Measurements from ENCODE around the gene KHDC4. TPM values are rescaled to one million over a fixed set of nuclear protein-coding genes. Genes with fewer than 3 reads are reported as not detected.

The KHDC4 gene
- total and polyA plus RNA-seq, 2 of the 13 experiments (the other 11 are each of a cell fraction or from before 2014, with no cell fraction given): 33.5 to 92.0 TPM

DNA sequence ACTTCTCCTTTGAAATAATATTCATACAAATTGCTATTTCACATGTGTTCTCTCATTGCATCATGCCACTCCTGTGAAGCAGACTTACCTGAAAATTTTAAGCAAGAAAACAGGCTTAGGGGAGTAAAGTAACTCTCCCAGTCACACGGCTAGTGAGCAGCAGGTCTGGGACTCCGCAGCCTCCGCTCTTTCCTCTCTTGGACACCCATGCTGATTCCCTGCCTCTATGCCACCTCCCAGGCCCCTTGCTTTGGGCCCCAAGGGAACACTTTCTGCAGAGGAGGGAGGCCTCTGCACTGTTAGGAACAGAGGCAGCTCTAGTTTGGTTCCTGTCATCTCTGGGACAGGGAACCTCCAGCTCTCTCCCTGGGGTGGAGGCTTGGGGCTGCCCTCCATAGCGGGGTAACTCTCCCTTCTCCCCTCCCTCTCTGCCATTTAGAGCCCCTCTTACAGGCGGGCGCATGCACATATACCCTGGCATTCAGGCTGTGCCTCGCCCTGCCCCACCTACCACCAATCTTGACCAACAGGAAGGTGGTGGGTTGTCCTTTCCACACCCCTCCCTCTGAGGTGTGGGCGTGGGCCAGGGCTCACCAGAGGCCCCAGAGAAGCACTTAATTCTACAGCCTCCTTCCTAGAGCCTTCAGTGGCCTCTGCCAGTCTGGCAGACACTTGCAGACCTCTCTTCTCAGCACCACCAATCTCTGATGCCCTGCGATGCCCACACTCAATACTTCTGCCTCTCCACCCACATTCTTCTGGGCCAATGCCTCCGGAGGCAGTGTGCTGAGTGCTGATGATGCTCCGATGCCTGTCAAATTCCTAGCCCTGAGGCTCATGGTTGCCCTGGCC, 7.0 kb upstream of the KHDC4 start, which contains the start of gene RXFP4 (continued):
- TF ChIP-seq ZFAT (CRISPR knock-in tag; conservative IDR thresholded peaks at IDR 0.05): no peak
- 0 out of 2 replicates have a peak, but pooled peaks have one; percentile 21 for TF ChIP-seq CBX5 (CRISPR knock-in tag; IDR thresholded peaks at IDR 0.05; ENCODE audit: borderline replicate concordance)
- TF ChIP-seq, protein P1, sequence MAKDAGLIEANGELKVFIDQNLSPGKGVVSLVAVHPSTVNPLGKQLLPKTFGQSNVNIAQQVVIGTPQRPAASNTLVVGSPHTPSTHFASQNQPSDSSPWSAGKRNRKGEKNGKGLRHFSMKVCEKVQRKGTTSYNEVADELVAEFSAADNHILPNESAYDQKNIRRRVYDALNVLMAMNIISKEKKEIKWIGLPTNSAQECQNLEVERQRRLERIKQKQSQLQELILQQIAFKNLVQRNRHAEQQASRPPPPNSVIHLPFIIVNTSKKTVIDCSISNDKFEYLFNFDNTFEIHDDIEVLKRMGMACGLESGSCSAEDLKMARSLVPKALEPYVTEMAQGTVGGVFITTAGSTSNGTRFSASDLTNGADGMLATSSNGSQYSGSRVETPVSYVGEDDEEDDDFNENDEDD (CRISPR knock-in tag; IDR thresholded peaks at IDR 0.05; ENCODE audit: borderline replicate concordance): no peak
- TF ChIP-seq FIP1L1 (IDR thresholded peaks at IDR 0.05; ENCODE audit: borderline replicate concordance, insufficient read depth, low read depth, low read length): no peak
- TF ChIP-seq AKAP8 (CRISPR knock-in tag; IDR thresholded peaks at IDR 0.05): no peak
- TF ChIP-seq ARNT (IDR thresholded peaks at IDR 0.05): no peak
- no peak for TF ChIP-seq TBL1XR1 (IDR thresholded peaks at IDR 0.05; ENCODE audit: borderline replicate concordance, low read length, partially characterized antibody)
- 0 out of 2 replicates have a peak, but pooled peaks have one; percentile 11 for TF ChIP-seq ZNF331 (CRISPR knock-in tag; IDR thresholded peaks at IDR 0.05)
- 0 out of 2 replicates have a peak, but pooled peaks have one; percentile 42 for TF ChIP-seq ATF7-NPFF (CRISPR knock-in tag; IDR thresholded peaks at IDR 0.05; ENCODE audit: low read depth)
- TF ChIP-seq KDM3A (CRISPR knock-in tag; IDR thresholded peaks at IDR 0.05; ENCODE audit: low read depth): no peak
- TF ChIP-seq REPIN1 (CRISPR knock-in tag; IDR thresholded peaks at IDR 0.05; ENCODE audit: borderline replicate concordance, low read depth): no peak
- TF ChIP-seq, protein P2, sequence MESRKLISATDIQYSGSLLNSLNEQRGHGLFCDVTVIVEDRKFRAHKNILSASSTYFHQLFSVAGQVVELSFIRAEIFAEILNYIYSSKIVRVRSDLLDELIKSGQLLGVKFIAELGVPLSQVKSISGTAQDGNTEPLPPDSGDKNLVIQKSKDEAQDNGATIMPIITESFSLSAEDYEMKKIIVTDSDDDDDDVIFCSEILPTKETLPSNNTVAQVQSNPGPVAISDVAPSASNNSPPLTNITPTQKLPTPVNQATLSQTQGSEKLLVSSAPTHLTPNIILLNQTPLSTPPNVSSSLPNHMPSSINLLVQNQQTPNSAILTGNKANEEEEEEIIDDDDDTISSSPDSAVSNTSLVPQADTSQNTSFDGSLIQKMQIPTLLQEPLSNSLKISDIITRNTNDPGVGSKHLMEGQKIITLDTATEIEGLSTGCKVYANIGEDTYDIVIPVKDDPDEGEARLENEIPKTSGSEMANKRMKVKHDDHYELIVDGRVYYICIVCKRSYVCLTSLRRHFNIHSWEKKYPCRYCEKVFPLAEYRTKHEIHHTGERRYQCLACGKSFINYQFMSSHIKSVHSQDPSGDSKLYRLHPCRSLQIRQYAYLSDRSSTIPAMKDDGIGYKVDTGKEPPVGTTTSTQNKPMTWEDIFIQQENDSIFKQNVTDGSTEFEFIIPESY (CRISPR knock-in tag; IDR thresholded peaks at IDR 0.05): no peak
- TF ChIP-seq, protein P3, sequence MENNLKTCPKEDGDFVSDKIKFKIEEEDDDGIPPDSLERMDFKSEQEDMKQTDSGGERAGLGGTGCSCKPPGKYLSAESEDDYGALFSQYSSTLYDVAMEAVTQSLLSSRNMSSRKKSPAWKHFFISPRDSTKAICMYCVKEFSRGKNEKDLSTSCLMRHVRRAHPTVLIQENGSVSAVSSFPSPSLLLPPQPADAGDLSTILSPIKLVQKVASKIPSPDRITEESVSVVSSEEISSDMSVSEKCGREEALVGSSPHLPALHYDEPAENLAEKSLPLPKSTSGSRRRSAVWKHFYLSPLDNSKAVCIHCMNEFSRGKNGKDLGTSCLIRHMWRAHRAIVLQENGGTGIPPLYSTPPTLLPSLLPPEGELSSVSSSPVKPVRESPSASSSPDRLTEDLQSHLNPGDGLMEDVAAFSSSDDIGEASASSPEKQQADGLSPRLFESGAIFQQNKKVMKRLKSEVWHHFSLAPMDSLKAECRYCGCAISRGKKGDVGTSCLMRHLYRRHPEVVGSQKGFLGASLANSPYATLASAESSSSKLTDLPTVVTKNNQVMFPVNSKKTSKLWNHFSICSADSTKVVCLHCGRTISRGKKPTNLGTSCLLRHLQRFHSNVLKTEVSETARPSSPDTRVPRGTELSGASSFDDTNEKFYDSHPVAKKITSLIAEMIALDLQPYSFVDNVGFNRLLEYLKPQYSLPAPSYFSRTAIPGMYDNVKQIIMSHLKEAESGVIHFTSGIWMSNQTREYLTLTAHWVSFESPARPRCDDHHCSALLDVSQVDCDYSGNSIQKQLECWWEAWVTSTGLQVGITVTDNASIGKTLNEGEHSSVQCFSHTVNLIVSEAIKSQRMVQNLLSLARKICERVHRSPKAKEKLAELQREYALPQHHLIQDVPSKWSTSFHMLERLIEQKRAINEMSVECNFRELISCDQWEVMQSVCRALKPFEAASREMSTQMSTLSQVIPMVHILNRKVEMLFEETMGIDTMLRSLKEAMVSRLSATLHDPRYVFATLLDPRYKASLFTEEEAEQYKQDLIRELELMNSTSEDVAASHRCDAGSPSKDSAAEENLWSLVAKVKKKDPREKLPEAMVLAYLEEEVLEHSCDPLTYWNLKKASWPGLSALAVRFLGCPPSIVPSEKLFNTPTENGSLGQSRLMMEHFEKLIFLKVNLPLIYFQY (CRISPR knock-in tag; IDR thresholded peaks at IDR 0.05; ENCODE audit: borderline replicate concordance): no peak
- TF ChIP-seq CC2D1A (CRISPR knock-in tag; IDR thresholded peaks at IDR 0.05): no peak
- TF ChIP-seq, protein P4, sequence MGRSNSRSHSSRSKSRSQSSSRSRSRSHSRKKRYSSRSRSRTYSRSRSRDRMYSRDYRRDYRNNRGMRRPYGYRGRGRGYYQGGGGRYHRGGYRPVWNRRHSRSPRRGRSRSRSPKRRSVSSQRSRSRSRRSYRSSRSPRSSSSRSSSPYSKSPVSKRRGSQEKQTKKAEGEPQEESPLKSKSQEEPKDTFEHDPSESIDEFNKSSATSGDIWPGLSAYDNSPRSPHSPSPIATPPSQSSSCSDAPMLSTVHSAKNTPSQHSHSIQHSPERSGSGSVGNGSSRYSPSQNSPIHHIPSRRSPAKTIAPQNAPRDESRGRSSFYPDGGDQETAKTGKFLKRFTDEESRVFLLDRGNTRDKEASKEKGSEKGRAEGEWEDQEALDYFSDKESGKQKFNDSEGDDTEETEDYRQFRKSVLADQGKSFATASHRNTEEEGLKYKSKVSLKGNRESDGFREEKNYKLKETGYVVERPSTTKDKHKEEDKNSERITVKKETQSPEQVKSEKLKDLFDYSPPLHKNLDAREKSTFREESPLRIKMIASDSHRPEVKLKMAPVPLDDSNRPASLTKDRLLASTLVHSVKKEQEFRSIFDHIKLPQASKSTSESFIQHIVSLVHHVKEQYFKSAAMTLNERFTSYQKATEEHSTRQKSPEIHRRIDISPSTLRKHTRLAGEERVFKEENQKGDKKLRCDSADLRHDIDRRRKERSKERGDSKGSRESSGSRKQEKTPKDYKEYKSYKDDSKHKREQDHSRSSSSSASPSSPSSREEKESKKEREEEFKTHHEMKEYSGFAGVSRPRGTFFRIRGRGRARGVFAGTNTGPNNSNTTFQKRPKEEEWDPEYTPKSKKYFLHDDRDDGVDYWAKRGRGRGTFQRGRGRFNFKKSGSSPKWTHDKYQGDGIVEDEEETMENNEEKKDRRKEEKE (IDR thresholded peaks at IDR 0.05): no peak
- no peak for TF ChIP-seq ZNF879 (CRISPR knock-in tag; IDR thresholded peaks at IDR 0.05)
- no peak for TF ChIP-seq ZNF724P (CRISPR knock-in tag; IDR thresholded peaks at IDR 0.05; ENCODE audit: borderline replicate concordance)
- TF ChIP-seq MED13 (CRISPR knock-in tag; IDR thresholded peaks at IDR 0.05): no peak
- TF ChIP-seq ZBTB7B (CRISPR knock-in tag; IDR thresholded peaks at IDR 0.05): peak; percentile 5; the same call in 1 of the 2 replicates
